ENCODE results near the gene LTBP1. TPM values are rescaled to one million over a fixed set of nuclear protein-coding genes. Genes with fewer than 3 reads are reported as not detected.
A peak's percentile ranks its signal among the peaks of the same experiment; 100 is the strongest.

LTBP1 gene
- total RNA-seq, 1 experiment from 2014 or later, result 89.4 TPM

DNA sequence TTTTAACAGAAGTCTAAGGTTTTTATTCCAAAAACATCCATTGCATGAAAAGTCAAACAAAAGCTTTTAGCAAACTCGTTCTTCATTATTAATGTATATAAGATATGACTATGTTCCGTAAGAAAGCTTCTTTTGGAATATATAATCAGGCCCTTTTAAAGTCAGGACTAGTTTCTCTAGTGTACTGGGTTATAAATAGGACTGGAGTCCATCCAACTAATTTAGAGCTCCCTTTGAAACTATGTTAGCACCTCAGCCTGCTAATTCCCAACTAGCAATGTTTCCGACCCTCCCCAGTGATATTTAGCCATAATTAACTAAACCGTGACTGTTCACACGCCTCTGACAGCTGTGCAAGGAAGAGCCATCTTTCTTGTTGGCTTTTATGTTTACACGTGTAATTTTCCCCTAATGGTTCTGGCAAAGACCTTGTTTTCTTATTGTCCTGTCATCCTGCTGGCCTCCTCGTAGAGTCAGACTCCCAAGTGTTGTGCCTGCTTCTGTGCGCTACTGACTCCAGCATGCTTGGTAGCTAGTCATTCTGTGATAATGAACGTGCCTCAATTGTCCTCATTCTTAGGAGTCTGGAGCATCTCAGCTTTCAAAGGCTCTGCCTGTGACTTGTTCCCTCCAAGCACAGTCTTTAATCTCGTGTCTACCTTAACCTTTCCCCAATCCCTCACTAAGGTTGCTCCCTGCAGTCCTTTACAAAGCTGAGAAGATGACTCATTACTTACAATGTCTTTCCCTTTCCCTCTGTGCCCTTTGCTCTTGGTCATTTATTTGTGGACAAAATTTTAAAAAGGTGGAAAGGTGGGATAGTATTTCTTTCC is 357.5 kb downstream of the LTBP1 start:
- DNase-seq (ENCODE audit: low read depth), result no peak

DNA sequence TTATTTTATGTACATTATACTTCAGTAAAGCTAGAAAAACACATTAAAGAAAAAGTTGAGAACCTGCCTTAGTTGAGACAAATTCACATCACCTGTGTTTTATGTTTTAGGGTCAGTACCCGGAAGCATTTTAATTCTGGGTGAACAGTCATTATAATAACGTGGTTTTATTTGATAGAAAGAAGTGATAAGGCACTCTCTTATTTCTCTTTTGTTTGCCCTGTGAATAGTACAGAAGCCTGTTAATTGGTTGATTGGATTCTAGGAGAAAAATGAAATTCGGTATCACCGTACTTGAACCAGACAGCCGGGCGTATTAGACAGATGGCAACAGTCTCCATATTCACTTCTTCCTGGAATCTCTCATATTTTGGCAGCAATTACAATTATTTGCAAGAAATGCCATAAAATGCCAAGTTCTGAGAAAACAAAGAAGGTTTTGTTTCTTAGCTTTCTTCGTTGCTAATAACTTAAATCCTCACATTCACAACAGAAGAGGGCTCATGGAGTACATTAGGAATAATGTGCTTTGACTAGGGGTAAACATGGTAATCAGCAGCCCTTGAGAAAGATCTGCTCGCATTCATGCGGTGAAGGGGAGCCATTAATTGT is 361.0 kb downstream of the LTBP1 start:
- DNase-seq (ENCODE audit: low read depth), result no peak

DNA sequence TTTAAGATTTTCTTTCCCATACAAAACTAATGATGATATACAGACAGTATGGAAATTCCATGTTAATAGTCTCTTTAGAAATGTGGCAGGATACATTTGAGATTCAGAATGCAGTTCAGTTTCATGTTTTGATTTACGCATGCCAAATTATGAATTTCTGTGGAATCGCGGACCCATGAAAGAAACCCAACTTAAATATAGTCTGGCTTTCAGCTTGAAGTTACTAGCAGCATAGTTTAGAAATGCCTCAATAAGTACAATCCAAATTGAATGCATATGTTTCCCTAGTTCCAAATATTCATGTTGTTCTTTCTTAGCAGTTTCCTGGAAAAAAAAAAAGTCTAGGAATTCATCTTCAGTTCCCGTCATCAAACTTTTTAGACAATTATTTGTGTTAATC is 365.6 kb downstream of the LTBP1 start:
- no peak for DNase-seq (ENCODE audit: low read depth)

DNA sequence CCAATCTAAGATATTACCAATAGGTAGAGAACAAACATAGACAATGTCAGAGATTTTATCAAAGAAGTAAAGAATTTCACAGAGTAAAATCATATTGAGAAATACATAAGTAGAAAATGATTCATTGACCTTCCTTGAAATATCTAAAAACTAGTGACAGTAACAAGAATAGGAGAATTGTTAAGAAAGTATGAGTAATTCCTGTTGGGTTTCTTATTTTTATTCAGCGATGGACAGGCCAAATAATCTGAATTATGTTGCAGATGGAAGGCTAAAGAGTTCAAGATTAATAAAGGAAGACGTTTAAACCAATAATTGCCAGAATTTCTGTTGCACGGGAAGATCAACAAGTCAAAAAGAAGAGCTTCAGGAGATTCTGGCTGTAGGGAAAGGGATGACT is 366.3 kb downstream of the LTBP1 start:
- DNase-seq (ENCODE audit: low read depth), result no peak

DNA sequence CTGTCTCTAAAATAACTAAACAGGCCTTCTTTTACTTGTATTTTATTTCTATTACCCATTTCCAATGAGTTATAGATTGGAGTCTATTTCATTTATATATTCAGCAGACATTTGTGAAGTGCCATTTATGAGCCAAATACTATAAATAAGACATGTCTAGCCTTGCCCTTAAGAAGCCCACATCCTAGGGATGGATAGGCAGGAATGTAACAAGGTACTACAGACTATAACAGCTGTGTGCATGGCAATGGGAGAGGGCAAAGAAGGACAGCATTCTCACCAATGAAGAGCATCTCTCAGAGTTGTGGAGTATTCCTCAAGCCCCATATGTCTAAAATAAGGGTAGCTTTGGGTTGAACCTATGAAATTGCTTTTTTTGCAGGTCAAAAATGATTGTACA is 367.8 kb downstream of the LTBP1 start:
- DNase-seq (ENCODE audit: low read depth), result peak; percentile 5

DNA sequence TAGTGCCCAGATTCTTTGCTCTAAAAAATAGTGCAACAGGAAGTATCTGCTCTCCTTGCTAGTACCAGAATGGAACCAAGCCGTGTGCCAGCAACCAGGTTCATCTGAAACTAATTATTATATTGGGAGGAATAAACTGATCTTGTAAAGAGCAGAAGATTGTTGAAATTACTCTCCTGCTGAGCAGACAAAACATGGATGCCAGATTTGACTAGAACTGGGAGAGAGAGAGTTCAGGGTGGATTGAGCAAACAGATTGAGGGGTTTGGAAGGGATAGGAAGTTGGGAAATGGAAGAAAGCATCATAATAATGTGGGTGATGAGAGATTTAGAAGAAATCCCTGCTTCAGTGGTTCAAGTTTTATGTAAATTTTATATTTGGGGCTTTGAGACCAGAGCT is 369.6 kb downstream of the LTBP1 start:
- no peak for DNase-seq (ENCODE audit: low read depth)

DNA sequence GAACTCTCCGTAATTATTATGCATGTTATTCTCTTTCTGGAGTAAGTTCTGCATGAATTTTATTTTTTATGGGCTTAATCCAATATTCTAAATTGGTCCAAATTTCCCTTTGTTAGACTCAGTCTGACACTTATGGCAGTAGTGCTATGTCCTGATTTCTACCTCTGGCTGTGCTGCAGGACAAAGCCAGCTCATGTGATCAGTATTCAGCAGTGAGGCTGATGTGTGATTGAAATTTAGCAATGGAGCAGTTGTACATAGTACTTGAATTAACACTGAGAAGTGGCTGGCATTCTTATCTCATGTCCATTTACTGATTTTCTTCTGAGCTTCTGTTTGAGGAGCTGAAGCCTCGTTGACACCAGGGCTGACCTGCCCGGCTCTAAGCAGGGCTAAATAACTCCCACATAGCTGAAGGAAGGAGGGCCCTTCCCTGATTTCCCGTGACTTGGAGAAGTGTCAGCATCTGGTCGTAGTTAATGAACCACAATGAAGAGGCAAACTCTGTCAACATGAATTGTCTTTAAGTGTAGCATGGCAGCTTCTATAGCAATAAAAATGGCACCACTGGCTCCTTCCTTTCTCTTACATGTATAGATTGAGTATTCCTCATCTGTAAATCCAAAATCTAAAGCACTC is 370.7 kb downstream of the LTBP1 start:
- no peak for DNase-seq (ENCODE audit: low read depth)

DNA sequence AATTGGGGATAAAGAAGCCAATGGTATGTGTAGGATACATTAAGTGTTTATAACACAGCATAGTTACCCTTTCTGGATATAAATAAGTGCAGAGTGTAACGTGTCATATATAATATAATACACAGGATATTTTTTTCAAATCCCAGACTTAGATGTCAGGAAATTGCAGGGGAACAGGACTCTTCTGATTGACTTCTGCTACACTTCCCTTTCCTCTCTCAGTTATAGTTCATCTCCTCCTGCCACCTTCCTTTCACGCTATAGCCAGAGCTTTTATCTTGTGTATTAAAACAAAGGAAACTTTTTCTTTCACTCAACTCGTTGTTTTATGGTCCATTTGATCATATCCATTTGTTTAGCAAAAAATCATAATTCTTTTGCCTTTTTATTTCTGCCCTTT is 371.7 kb downstream of the LTBP1 start:
- DNase-seq (ENCODE audit: low read depth), result no peak

DNA sequence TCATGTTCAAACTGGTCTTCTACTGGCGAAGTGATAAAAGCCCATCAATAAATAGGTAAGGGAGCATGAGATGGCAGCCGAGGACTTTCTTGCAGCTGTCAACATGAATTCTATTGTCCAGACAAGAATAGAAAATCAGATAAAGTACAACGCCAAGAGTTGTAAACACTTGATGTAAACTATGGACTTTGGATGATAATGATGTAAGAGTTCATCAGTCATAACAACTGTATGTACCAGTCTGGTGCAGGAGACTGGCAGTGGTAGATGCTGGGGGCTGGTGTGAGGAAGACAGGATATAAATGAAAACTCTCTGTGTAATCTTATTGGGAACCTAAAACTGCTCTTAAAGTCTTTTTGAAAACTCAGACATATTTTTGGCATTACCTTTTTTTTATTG is 373.8 kb downstream of the LTBP1 start:
- no peak for DNase-seq (ENCODE audit: low read depth)

DNA sequence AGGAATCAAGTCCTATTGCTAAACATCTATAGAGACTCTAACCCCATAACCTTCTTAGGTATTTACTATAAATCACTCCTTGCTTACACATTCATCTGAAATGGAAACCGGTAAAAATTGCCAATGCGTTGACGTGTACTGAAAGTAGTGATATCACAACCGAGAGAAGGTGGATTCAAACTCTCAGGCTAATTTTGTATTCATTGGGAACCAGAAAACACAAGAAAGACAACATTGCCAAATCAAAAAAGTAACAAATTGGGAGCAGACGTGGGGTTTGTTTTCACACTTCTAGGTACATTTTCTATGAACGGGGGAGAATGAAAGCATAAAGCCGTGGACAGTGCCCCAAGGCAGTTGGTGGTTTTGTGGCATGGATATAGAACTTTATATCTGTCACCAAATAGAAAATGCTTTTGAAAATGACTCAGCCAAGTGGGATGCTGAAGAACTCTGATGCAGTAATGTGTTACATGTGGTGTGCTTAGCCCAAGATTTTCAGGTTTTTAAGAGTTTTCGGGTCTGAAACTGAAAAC is 374.6 kb downstream of the LTBP1 start:
- DNase-seq (ENCODE audit: low read depth), result peak; percentile 71

DNA sequence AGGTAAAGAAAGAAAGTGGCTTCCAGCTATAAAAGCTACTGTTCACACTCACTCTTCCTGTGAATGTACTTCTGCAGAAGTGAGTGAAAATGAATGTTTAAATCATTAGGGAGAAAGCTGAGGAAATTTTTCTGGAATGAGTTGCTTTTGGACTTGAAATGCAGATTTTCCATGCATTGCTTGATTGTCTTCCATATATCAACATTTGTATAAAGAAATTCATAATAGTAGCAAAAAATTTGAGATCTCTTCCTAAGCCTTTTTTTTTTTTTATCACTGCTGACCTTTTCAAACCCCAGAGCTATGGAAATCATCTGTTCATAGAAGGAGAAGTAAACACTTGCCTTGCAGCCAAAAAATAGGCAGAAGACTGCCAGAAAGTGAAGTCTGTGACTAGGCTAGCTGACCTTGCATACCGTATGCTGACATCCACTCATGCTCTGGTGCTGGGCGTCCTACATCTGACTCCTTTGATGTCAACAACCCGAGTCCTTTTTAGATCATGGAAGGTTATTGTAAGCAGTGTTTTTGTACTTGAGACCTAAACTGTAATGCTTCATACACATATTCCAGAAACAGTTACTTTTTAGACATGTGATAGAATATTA is 375.2 kb downstream of the LTBP1 start:
- DNase-seq (ENCODE audit: low read depth), result peak; percentile 23

DNA sequence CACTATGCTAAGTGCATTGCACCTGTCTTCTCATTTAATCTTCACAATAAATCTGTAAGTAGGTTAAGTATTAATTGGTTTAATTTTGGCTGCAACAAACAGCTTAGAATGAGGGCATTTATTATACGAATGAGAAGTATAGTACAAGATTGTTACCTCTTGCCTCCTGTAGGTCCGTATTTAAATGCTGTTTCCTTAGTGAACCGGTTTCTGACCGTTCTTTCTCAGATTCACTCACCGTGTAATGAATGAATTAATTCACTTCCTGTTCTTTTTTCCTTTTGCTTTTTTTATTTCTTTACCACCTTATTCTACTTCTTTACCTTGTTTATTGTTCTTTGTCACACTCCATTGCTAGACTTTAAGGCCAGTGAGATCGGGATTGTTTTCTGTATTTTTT is 375.9 kb downstream of the LTBP1 start:
- DNase-seq (ENCODE audit: low read depth), result no peak

DNA sequence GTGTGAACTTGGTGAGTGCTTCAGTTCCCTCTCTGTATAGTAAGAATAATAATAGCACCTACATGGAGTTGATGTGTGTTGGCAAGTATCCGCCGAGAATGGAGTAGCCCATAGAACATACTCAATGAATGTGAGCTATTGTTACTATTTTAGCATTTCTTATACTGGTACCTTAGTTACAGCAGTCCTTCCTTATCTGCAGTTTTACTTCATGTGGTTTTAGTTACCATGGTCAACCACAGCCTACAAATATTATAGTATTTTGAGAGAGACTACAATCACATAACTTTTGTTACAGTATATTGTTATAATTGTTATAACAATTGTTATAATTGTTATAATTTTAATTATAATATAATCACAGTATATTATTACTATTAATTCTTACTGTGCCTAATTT is 377.2 kb downstream of the LTBP1 start:
- no peak for DNase-seq (ENCODE audit: low read depth)

DNA sequence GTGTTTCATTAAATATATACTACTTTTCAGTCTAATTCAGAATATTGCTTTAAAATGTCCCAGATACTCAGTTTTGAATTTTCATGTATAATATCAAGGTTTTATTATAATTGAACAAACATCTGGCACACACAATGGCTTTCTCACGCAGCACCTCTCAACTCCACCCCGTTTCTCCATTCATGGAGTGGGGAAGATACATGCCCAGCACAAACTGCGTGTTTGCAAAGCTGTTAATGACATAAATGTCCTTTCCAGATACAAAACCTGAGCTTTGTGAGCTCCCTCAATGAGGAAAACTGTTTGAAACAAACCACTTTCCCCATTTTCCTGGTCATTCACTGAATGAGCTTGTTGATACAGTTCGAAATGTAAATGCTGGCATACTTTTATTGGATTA is 379.3 kb downstream of the LTBP1 start:
- DNase-seq (ENCODE audit: low read depth), result no peak

DNA sequence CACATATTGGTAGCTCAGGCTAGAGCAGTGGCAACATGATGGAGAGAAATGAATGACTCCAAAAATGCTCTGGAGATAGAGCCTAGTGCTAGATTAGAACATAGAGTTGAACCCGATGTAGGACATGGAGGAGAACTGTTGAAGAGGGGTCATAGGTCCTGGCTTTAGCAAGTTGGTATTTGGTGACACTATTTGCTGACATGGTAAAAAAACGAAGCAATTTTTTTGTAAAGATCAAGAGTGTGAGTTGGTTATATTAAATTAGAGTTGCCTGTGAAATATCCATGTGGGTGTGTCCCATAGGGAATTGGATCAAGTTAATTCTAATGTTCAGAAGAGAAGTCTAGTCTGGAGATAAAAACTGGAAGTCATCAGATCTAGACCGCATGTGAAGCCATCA is 386.7 kb downstream of the LTBP1 start:
- no peak for DNase-seq (ENCODE audit: low read depth)

DNA sequence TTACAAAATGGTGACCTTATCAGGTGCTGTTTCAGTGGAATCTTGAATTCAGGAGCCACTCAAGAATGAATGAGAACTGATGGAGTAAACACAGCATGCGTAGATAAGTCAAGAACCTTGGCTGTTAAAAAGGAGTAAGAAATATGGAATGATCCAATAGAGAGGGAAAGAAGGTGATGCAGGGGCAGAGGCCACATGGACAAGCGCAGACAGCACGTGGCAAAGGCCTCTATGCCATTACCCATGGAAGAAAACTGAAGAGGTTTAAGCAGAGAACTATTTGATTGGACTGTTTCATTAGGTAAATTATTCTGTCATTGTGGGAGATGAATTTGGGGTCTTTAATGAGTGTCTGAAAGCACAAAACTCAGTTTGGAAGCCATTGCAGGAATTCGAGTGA is 387.3 kb downstream of the LTBP1 start:
- DNase-seq (ENCODE audit: low read depth), result no peak

DNA sequence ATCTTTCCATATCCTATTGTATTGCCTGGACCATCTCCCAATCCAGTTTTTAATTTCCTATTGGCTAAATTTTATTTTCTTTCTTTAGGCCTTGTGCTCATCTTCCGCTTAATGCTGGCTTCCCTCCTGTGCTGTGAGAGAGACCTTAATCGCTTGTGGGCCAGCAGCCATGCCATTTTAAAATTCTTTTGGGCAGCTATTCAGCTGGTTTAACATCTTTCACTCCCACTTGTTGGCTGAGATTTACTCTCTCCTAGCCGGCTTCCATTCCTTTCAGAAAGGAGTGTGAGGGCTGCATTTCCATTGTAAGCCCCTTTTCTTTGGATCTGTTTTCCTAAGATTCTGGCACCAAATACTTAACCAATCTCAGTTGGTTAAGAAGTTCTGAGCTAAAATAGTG is 388.8 kb downstream of the LTBP1 start:
- no peak for DNase-seq (ENCODE audit: low read depth)

DNA sequence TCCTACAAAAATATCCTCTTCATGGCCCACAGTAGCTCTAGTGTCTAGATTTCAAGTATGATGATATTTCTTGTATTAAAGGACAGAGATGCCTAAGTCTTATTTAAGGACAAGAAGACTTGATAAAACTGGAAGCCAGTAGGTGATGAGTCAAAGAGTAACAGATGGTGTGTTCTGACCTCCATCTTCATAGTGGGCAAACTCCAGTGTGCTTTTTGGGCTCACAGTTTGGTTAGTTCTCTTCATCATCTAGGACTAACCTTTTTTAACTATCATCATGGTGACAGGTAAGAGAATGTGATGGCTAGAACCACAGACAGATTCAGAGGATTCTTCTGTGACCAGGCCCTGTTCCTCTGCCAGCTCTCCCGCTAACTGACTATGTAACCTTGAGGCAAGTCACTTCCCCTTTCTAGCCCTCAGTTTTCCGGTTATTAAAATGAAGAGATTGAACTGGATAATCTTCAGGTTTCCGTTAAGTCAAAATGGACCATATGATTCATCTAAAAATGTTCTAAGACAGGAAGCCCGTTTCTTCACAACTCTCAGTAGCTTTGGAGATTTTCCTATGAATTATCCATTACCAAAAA is 389.4 kb downstream of the LTBP1 start:
- peak; percentile 14 for DNase-seq (ENCODE audit: low read depth)

DNA sequence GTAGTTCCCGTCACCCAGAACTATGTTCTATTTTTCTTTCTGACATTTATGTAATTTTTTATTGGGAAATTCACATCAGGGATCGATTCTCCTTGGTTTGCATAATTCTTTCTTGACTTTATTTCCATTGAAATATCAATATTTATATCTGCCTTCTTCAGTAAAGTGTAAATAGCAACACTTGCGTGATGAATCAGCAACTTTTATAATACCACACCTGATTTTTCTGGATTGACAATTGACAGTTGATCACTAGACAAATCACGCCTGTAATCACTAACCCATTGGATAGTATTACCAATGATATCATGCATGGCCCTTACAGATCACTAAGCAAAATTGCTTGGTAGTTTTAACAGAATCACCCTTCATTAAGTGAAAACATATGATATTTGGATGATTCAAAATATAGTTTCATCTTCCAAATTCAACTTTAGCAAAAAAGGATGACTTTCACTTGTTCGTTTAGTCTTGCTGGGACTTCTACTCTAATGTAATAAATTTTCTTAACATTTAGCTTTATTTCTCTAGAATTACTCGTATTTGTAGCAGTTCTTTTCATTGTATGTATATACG is 390.7 kb downstream of the LTBP1 start:
- no peak for DNase-seq (ENCODE audit: low read depth)

DNA sequence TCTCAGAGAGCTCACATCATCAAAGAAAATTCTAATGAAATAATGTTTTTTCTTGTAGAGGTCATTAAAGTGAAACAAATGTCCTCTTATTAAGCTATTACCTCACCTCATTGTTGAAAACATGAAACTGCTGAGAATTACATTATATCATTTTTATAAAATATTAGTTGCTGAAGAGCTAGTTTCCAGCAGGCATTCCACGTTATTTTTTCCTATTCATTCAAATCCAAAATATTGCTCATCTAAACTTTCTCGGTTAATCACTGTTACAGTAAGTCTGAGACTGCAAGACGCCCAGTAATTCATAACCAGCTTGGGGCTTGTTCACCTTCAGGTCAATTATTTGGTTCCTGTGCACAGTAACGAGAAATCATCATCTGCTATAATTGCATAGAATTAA is 391.2 kb downstream of the LTBP1 start:
- no peak for DNase-seq (ENCODE audit: low read depth)

DNA sequence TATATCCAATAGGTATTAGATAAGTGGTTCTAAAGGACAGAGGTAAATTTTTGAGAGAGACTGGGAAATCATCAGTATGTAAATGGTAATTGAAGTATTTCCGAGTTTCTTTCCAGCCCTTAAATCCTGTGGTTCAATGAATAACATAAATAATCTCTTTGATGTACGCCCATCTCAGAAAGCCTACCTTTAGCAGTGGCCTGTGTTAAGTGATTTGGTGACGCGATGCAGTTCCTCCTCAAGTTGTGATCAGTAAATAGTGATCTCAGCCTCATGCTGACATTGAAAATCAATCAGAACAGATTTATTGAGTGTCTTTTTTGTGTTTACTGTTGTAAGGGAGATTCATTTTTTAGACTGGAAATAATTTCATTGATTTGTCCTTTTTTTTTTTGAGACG is 392.5 kb downstream of the LTBP1 start:
- DNase-seq (ENCODE audit: low read depth), result no peak

DNA sequence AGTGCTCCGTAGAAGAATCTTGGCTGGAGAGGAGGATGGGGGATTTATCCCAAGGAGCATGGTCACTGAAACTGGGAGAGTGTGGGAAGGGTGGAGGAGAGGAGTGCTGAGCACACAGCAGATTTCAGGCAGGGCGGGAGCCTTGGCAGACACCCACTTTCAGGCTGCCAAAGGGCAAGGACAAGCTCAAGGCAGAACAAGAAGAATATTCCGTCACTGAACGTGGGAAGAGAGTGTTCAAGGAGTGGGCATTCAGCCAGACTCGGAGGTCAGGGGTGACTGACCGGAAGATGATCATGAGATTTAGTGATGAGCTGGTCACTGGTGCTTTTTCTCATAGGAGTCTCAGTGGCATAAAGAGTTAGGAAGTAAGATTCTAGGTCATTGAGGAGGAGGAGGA is 393.5 kb downstream of the LTBP1 start:
- no peak for DNase-seq (ENCODE audit: low read depth)

Measured in LHCN-M2 (cell line).